Suprapubic skin (tissue), 4 donors: ENCODE results near the gene CAMTA1. TPM values are rescaled to one million over a fixed set of nuclear protein-coding genes. Genes with fewer than 3 reads are reported as not detected.

Experiments
- DNase-seq, 2 donors: peaks; one replicate each; pipeline ENCODE4 v3.0.0-alpha.2; 2019; ENCODE audit warnings: low spot score in 2 of 2
- H3K27ac ChIP-seq: fragments of 200-600 bp; sonication (generic); one replicate; pipeline ENCODE4 v1.5.1; 2019
- H3K27me3 ChIP-seq: fragments of 200-600 bp; sonication (generic); one replicate; pipeline ENCODE4 v1.5.1; 2019
- H3K36me3 ChIP-seq: fragments of 200-600 bp; sonication (generic); one replicate; pipeline ENCODE4 v1.5.1; 2019
- H3K4me1 ChIP-seq: fragments of 200-600 bp; sonication (generic); one replicate; pipeline ENCODE4 v1.5.1; 2019
- H3K4me3 ChIP-seq: fragments of 200-600 bp; sonication (generic); one replicate; pipeline ENCODE4 v1.5.1; 2019; ENCODE audit warnings: mild to moderate bottlenecking
- H3K9me3 ChIP-seq: fragments of 200-600 bp; sonication (generic); one replicate; pipeline ENCODE4 v1.5.1; 2019
- CTCF ChIP-seq, 2 donors: fragments of 200-600 bp in 1 of 2; fragments of 450-650 bp in 1 of 2; sonication (generic) in 1 of 2; IDR thresholded peaks; one replicate each; pipeline ENCODE4 v1.5.1; 2016 to 2019; ENCODE audit warnings: antibody characterized with exemption in 2 of 2, mild to moderate bottlenecking in 1 of 2, moderate library complexity in 1 of 2
- EP300 ChIP-seq: sonication (generic); formaldehyde crosslinking; IDR thresholded peaks from one replicate; pipeline ENCODE4 v1.6.1; 2017; ENCODE audit warnings: antibody characterized with exemption
- POLR2A ChIP-seq, 2 donors: fragments of 450-650 bp; IDR thresholded peaks; one replicate each; pipeline ENCODE4 v1.6.1; 2017; ENCODE audit warnings: antibody characterized with exemption in 2 of 2, mild to moderate bottlenecking in 2 of 2, moderate library complexity in 2 of 2
- POLR2AphosphoS5 ChIP-seq, 3 donors: sonication (generic); formaldehyde crosslinking; IDR thresholded peaks; one replicate each; pipeline ENCODE4 v1.6.1; 2017; ENCODE audit warnings: antibody characterized with exemption in 3 of 3
- WGBS: methylation state at CpG from one replicate; pipeline ENCODE4 v1.1.5; 2018; 5-methylcytosine and 5-hydroxymethylcytosine counted together
- total RNA-seq, 4 donors: library from RNA; depleted of rRNA; stranded (reverse); fragments of >200 nt; gene quantifications; one replicate each; pipeline ENCODE4 v1.1.0, GENCODE V29; 2016

Gene CAMTA1
- total RNA-seq, 4 donors from 2014 or later, result 40.4 to 54.1 (median 46.6) TPM

DNA sequence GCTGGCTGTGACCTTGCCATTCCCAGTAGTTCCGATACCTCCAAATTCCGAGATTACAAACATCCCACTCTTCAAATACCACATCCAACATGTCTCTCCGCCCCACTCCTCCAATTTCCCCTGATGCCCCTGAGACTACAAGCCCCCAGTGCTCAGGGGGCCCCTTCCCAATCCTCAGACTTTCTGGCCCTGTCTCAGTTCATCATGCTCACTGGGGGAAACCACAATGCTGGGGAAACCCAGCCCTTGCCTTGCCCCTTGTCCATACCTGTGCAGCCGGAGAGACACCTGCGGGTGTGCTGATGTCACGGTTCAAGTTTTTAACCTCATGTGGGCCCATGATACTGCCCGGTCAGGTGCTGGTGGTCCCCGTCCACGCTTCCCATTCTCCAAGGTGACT, 226.6 kb downstream of the CAMTA1 start:
- WGBS, result 86% methylated on average over 9 of the region's 9 CpGs
- Histone ChIP-seq H3K9me3 (no peaks in the 10 kb centered on the region), H3K27me3 (no peaks in the 10 kb centered on the region), H3K4me1 (no peaks in the 10 kb centered on the region), H3K4me3 (no peak overlapping the region), H3K27ac (no peak overlapping the region), H3K36me3 (no peaks in the 10 kb centered on the region)
- DNase-seq, result no peak
- no peak for TF ChIP-seq EP300

- Histone ChIP-seq H3K27me3 (no peaks in the 10 kb centered on the region), H3K4me1 (no peaks in the 10 kb centered on the region), H3K27ac (no peak overlapping the region), H3K9me3 (no peaks in the 10 kb centered on the region), H3K4me3 (no peak overlapping the region), H3K36me3 (no peaks in the 10 kb centered on the region)
- WGBS, result 82% methylated on average over 14 of the region's 14 CpGs
- TF ChIP-seq EP300, result no peak
- no peak for TF ChIP-seq CTCF (IDR thresholded peaks at IDR 0.05)
- TF ChIP-seq POLR2AphosphoS5 (IDR thresholded peaks at IDR 0.05), result no peak
- no peak for TF ChIP-seq POLR2A (IDR thresholded peaks at IDR 0.05)
- no peak for DNase-seq
Measured at GRCh38 chr1:7012461-7012924, 227.2 kb downstream of the CAMTA1 start.

DNA sequence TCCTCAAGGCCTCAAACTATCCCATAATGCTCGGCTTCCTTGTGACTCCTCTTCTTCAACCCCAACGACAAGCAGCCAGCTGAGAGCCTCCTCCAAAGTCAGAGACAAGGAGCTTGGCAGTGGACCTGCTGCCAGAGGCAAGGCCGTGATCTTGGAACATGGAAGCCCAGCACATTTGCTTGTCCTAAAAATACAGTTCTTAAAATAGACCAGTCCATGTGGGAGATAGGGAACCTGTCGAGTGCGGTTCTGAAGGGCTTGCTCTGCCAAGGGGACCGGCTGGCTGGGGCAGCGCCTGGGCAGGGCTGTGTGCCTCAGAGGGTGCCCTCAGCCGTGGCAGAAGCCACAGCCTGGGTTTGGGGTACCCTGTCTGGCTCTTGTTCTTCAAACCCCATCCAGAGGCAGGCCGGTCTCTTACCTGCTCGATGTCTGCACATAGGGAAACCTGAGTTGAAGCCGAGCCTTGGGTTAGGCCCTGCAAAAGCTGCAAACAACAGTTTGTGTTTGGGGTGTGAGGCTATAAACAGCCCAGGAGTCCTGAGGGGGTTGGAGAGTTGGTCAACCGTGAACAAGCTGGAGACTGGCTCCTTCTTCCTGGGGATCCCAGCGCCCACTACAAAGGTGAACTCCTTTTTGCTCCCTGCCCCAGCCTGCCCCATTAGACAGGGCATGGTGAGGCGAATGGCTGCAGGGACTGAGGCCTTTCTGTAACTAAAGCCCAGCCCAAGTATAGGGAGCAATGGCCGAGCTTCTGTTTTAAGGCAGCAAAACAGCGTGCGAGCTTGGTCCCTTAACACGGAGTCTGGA, 228.8 kb downstream of the CAMTA1 start:
- Histone ChIP-seq H3K27me3 (peaks cover 4% of the 10 kb centered on the region), H3K4me3 (no peak overlapping the region), H3K27ac (no peak overlapping the region), H3K4me1 (no peaks in the 10 kb centered on the region), H3K36me3 (no peaks in the 10 kb centered on the region), H3K9me3 (no peaks in the 10 kb centered on the region)
- 80% methylated on average over 17 of the region's 18 CpGs for WGBS
- no peak for DNase-seq
- TF ChIP-seq EP300, result no peak
- no peak for TF ChIP-seq CTCF (IDR thresholded peaks at IDR 0.05)
- no peak for TF ChIP-seq POLR2A (IDR thresholded peaks at IDR 0.05)
- no peak for TF ChIP-seq POLR2AphosphoS5 (IDR thresholded peaks at IDR 0.05)

- no peak overlapping the region for H3K27ac ChIP-seq
- H3K4me1 ChIP-seq, result no peaks in the 10 kb centered on the region
- no peaks in the 10 kb centered on the region for H3K36me3 ChIP-seq
- WGBS, result 86% methylated on average over 8 of the region's 8 CpGs
- no peaks in the 10 kb centered on the region for H3K9me3 ChIP-seq
- no peak overlapping the region for H3K4me3 ChIP-seq
- no peak for DNase-seq
- peaks cover 6% of the 10 kb centered on the region for H3K27me3 ChIP-seq
- no peak for TF ChIP-seq POLR2A (IDR thresholded peaks at IDR 0.05)
- no peak for TF ChIP-seq EP300
- TF ChIP-seq POLR2AphosphoS5 (IDR thresholded peaks at IDR 0.05), result no peak
- no peak for TF ChIP-seq CTCF (IDR thresholded peaks at IDR 0.05)
Measured at GRCh38 chr1:7014640-7014930, 229.3 kb downstream of the CAMTA1 start.

DNA sequence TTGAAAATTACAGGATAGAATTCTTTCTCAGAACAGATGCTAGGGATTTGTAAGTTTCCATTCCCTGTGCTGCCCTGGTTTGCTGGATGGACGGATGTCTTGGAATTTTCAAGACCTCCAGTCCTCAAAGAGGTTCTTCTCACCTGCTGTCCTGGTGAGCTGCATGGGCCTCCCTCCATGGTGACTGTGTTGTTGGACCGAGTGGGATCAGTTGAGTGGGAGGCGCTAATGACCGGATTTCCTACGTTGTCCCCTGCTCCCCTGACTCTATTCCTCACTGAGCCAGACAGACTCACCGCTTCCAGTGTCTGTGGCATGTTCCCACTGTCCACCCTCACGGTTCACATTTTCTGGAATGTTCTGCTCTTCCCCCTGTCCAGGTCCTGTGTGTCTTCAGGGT, 229.8 kb downstream of the CAMTA1 start:
- H3K27me3 ChIP-seq, result peaks cover 10% of the 10 kb centered on the region
- TF ChIP-seq CTCF (IDR thresholded peaks at IDR 0.05) (no peak), POLR2A (IDR thresholded peaks at IDR 0.05) (no peak), EP300 (no peak), POLR2AphosphoS5 (IDR thresholded peaks at IDR 0.05) (no peak)
- H3K9me3 ChIP-seq, result no peaks in the 10 kb centered on the region
- no peaks in the 10 kb centered on the region for H3K36me3 ChIP-seq
- 90% methylated on average over 7 of the region's 7 CpGs for WGBS
- H3K4me1 ChIP-seq, result no peaks in the 10 kb centered on the region
- DNase-seq, result no peak
- no peak overlapping the region for H3K27ac ChIP-seq
- H3K4me3 ChIP-seq, result no peak overlapping the region
